GM10266 (cell line): ENCODE data around the gene SYNE1.
"Not testable (repeated sequence)": the region's sequence is repeated elsewhere in the genome, so short reads cannot be mapped to it uniquely, and the experiment has no call there.

Source experiments
- DNase-seq: peaks from one replicate; pipeline ENCODE4 v3.0.0; 2012; ENCODE audit errors: extremely low spot score
- CTCF ChIP-seq: IDR thresholded peaks from 2 replicates; pipeline ENCODE4 v1.5.1; 2012; ENCODE audit warnings: mild to moderate bottlenecking, low read depth; ENCODE audit not compliant: control insufficient read depth, insufficient read depth; ENCODE audit errors: missing control alignments

Gene SYNE1

GRCh38 chr6:152673236-152673635, 36.1 kb upstream of the SYNE1 start:
- DNase-seq = no peak
- no peak for TF ChIP-seq CTCF

DNA sequence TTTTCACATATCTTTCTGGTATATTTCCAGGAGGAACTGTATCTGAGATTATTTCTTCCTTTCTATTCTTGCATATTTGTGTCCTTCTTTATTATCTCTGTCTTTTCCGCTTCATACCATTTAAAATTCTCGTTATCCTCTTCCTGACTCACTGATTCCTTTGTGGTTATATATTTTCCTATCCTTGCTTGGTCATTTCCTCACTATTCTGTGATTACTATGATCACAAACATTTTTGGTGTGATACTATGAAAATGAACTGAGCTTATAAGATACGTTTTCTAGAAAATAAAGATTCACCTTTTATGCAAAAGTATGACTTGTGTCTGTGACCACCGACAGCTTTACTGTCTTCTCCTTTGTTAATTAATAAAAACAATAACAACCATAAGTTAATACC, 34.0 kb upstream of the SYNE1 start:
- TF ChIP-seq CTCF = no peak
- DNase-seq = no peak

GRCh38 chr6:152669895-152670294, 32.7 kb upstream of the SYNE1 start:
- peak; percentile 22 for TF ChIP-seq CTCF
- no peak for DNase-seq

- no peak for TF ChIP-seq CTCF
- no peak for DNase-seq
These were observed 24.6 kb upstream of the SYNE1 start for GRCh38 chr6:152661776-152662175.

GRCh38 chr6:152651986-152652385, 14.8 kb upstream of the SYNE1 start:
- TF ChIP-seq CTCF = no peak
- DNase-seq = no peak

DNA sequence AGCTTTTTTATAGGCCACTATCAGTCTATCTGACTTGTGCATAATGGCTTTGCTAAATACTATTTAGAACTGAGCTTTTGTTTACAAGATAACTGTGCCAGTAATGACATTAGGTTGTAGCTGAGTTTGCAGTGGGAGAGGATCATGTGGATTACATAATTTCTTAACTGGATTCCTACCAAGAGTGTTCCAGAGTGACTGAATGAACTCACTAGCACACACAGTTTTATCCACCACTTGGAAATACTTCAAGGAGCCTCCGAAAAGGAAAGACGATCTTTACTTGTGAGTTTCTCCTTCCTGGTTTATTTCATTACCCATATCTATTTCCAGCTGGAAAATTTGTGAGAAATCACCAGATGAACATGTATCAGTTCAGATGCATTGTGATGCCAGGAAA, 10.9 kb upstream of the SYNE1 start:
- TF ChIP-seq CTCF = no peak
- no peak for DNase-seq

GRCh38 chr6:152646732-152647131, 9.6 kb upstream of the SYNE1 start:
- DNase-seq = not testable (repeated sequence)
